GM19328 (cell line): Measurements from ENCODE around the gene PTPRJ.

Source experiments
- ATAC-seq: cut with Tn5 transposase; IDR thresholded peaks from one replicate; pipeline ENCODE4 v1.9.1; 2021; ENCODE audit warnings: mild to moderate bottlenecking, moderate library complexity; ENCODE audit not compliant: unreplicated experiment

PTPRJ gene

DNA sequence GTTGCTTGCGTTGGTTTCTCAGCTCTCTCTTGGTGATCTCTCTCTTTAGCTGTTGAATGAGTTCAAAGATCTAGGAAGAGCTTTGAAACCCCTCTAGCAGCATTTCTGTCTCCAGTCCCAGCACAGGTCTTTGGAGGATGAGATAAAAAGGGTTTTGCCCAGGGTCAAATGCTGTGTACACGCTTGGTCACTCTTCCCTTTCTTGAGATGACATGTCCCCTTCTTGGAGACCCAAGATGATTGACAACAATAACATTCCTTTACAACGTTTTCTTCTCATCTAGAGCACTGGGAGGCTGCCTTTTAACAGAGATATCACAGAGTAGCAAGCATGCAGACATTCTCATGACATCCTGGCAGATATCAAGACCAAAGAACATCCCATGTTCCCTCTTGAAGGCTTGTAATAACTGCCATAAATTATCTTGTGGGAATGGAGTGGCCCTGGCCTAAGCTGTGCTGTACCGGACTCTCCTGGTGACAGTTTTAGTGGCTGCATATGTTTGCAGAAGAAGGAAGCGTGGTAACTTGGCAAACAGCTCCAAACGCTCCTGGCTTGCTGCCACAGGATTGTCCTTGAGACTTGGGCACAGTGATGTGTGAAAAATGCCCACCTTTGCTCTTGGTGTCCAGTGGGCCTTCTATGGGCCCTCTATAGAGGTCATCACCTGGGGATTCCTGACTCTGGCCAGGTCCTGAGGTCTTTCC is 107.8 kb downstream of the PTPRJ start:
- ATAC-seq: no peak

DNA sequence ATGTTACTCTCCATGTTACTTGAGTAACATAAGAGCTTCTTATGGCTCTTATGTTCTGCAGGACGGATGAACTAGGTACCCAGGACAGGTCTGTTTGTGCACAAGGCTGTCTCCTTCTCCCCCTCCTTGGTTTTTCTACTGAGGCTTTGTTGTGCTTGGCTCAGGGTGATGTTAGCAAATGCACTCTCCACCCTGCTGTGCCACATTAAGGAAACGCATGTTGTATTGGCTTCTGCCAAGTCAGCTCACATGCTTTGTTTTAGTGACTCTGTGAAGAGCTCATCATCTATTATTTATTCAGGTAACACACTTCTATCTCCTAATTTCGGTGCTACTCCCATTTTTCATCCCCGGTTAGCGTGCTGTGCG is 108.3 kb downstream of the PTPRJ start:
- ATAC-seq: no peak

DNA sequence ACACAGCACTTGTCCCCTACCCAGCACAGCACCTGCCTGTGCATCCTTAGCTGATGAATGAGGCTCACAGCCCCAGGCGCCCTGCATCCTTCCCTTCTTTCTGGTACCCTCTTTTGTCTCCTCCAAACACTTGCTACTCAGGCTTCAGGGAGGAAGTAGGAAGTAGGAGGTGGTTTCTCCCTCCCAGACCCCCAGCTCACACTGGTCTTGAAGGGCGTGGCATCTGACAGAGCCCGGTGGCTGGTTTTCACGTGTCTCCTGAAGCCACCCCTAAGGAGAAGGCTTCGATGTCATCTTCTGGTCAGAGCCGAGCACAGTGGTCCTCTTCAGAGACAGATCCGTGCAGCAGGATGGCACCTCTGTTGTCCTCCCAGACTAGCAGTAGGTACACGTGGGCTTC is 109.8 kb downstream of the PTPRJ start:
- no peak for ATAC-seq

DNA sequence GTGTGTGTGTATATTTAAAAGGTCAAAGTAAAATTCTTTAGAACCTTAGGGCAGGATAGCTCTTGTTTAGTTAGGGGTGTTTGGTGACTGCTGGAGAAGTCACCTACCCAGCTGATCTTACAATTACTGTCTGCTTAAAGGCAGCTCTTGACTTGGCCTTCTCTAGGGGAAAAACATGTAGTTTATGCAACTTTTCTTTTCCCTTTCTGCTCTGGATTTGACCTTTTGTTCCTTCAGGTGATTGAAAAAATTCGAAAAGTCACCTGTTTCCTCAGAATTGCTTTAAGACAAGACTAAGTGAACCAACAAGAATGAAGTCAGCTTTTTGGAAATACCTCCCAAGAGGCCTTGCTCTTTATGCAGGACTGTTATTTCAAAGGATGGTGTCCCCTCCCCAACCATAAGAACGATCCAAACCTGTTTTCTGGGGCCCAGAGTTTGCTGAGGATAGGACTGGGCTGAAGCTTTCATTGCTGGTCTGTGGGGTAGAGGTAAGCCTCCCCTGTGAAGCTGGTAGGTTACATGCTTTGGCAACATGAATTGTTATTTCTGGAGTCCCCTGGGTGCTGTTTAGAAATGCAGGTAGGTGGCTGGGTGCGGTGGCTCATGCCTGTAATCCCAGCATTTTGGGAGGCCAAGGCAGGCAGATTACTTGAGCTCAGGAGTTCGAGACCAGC is 111.2 kb downstream of the PTPRJ start:
- no peak for ATAC-seq

DNA sequence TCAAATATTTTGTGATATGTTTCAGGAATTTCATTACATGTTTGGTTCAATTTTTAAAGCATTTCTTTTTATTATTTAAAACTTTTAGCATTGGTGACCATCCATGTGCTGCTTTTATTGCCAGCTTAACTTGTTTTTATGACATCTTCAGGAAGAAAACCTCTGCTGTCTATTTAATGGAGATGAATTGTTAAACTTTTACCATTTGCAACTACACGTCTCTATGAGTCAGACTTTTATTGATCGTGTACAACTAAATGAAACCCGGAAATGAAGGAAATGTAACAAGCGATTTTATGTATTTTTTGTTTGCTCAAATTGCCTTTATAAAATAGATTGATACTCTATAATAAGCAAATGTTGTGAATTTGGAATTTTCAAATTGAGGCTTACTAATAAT is 113.0 kb downstream of the PTPRJ start:
- ATAC-seq: no peak

DNA sequence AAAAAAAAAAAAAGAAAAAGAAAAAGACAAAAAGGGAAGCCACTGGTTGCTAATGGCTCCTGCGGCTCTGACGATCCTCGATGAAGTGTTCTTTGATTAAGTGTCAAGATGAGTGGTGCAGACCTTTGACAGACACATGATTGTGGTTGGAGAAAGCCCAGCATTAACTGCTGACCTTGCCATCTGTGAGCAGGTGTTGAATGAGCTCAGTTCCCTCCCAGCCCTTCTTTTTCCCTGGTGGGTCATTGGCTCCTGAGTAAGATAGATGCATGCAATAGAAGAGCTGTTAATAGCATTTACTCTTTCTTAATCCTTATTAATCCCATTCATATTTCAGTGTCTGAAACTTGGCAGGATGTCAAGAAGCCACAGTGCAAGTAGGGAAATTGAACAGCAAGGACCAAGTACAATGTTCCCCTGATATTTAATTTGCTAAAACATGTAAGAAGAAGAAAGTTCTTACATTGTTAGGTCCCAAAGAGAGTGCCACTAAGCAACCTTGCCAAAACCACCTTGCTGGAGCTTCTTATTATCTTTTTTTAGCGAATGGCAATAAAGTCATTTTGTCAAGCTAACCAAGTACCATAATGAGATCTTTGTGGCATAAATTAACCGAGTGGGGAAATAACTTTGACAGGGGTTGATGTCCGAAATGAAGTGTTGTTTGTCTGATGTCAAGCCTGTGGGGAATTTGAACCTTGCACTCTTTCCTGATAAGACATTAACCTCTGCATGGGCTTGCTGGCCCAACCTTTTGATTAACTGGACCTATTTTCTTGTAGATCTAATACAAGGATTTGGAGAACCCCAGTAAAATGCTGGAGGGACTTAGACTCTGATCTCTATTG is 113.7 kb downstream of the PTPRJ start:
- ATAC-seq: no peak

DNA sequence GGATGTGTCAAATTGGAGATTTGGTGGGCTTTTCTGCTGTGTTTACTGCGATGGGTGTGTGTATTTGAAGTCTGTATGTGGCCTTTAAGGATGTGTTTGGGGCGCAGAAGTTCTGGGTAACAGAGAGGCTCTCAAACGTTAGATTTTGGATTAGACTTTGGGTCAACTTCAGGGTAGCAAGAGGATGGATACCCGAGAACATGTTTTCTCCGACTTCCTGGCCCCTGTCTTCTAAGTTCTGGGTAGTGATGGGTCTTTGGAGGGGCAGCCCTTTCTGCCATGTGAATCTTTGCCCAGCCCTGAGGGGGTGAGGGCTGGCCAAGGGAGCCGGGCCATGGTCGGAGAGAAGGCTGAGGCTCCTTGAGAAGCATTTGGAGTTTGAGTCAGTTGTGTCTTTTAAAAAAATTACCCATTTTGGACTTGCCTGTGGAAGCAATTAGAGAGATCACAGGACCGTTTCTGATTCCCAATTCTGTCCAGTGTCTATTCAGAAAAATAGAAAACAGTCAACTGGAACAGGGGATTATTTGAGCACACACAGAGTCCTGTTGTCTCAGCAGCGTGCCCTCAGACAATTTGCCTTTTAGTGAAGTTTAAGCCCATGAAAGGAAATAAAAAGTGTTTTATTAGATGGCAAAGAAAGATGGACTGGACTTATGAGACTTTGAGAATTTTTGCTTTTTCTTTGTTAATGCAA is 114.4 kb downstream of the PTPRJ start:
- ATAC-seq: no peak

DNA sequence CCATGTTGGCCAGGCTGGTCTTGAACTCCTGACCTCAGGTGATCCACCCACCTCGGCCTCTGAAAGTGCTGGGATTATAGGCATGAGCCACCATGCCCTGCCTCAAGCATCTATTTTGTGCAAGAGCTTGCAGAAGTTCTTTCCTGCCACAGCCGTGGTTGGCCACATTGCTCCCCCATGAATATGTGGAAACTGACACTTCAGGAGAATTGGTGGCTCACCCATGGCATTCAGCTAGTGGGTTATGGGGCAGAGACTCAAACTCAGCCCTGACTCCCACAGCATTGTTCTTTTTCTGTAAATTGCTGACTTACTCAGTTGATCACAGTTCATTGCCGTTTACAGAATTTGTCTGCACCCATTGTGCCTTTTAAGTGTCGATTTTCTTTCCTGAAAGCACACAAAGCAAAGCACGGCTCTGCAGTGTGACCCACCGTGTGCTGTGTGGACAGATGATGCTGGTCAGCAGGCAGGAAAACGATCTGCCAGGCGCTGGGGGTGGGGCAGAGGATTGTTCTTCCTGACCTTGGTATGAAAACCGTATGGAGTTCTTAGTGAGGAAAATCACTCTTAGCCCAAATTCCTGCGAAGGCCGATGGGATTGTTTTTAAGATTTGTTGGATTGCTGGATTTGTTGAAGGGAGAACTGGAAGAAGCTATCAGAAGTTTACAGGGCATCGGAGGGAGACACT is 115.6 kb downstream of the PTPRJ start:
- ATAC-seq: no peak

DNA sequence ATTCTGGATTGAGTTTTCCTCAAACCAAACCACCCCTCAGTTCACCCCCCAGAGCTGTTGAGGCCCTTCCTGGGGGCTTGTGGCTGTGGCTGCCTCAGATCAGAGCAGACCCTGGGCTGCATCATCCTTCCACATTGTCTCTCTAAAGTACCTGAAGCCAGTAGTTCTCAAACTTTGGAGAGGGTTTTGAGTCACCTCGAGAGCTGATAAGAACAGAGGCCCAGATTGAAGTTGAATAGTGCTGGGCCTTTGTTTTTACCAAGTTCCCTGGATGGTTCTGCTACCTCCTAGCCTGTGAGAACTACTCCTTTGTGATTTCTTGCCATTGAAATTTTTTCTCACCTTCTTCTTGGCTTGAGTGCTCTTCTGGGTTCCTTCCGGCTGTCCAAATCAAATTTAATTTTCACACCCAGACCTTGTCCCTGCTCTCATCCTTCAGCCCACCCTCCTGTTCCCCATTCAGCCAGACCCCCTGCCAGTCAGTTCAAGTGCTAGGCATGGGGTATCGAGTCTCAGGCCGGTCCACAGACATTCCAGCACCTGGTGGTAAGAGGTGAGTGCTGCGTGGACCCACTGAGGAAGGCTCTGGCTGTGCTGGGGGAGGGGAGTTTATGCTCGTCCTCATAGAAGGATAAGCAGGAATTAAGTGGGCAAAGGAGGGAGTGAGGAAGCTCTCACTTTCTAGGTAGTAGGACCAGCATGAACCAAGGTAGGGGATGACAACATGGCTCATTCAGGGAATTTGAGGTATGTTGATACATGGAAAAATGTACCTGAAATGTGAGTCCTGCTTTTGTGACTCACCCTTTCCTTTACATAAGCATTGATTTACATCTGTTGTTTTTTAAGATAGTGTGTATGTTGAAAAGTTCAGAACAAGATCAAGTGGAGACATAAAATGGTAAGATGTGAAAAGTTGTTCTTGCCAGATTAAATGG is 116.5 kb downstream of the PTPRJ start:
- ATAC-seq: no peak

DNA sequence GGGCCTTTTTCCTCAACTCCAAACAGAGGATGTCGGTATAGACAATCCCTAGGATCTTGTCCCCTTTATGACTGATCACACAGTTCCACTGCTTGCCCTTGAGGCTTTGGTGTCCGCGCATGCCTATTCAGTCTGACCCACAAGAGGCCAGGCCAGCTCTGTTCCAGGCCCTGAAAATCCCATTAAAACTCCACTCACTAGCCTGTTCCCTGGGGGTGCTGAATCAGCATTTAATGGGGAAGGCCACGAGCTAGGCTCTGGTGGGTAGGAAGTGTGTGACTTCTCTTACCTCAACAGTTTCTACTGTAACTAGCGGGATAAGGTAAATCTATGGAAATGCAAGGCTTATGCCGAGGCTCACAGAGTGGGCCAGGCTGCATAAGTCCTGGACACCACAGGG is 117.7 kb downstream of the PTPRJ start:
- ATAC-seq: no peak

DNA sequence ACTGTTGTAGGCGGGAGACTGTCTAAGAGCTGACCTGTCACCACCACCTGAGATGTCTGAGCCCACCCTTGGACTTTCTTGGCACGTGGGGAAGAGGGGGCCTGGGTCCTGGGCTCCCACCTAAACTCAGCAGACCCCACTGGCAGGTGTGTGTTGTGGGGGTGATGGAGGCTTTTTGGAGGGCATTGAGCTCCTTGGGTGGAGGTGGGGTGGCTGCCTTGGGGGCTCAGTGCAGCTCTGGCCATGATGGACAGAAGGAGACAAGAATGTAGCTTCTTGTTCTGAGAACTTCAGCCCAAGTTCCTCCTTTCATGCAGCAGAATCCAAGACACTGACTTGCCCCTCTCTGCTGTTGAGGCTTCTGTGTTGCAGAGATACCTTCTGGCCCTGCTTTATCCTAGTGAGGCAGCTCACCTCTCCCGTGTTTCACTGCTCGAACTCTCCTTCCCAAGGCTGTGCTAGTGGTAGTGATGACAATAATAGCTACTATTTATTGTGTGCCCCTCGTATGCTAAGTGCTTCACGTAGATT is 119.6 kb downstream of the PTPRJ start:
- no peak for ATAC-seq

DNA sequence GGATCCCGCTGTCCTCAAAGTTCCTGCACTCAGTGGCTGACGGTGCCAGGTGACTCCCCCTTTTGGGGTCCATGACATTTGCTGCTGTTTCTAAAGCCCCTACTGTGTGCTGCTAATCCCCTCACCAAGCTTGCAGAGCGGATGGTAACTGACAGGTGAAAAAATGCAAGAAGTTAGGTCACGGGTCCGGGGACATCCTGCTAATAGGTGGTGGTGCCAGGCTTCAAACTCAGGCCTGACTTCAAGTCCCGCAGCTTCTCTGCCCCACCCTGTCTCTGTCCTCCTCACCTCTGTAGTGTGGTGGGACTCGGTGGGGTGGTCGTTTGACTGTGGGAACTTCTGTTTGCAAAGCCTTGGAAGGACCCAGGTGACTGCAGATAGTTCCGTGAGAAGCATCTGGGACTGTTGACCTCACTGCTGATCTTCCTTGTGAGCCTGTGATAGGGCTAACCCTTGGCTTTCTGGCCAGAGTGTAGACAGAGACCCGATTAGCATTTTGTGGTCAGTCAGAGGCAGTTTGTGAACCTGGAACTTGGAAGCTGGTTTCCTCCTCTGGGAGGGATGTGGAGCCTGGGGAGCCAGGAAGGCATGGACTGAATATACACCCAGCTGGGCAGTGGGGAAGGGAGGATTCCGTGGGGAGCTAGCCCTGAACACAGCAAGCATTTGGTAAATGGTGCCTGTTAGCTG is 120.8 kb downstream of the PTPRJ start:
- ATAC-seq: no peak

DNA sequence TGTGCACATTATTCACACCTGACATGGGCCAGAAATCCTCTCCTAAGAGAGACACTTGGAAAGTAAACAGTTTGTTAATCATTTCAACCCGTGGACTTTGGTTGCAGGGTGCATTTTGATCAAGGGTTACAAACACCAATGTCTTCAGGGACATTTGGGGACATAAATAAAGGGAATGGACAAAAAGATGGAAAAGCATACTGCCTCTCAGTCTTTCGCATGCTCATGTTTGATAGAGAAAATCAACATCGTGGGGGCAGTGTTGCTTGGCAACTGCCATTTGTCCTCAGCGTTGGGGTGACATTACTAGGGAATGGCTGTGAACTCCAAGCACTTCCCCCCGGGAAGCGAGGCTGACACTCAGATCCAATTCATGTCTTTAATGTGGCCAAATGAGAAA is 121.6 kb downstream of the PTPRJ start:
- ATAC-seq: no peak

DNA sequence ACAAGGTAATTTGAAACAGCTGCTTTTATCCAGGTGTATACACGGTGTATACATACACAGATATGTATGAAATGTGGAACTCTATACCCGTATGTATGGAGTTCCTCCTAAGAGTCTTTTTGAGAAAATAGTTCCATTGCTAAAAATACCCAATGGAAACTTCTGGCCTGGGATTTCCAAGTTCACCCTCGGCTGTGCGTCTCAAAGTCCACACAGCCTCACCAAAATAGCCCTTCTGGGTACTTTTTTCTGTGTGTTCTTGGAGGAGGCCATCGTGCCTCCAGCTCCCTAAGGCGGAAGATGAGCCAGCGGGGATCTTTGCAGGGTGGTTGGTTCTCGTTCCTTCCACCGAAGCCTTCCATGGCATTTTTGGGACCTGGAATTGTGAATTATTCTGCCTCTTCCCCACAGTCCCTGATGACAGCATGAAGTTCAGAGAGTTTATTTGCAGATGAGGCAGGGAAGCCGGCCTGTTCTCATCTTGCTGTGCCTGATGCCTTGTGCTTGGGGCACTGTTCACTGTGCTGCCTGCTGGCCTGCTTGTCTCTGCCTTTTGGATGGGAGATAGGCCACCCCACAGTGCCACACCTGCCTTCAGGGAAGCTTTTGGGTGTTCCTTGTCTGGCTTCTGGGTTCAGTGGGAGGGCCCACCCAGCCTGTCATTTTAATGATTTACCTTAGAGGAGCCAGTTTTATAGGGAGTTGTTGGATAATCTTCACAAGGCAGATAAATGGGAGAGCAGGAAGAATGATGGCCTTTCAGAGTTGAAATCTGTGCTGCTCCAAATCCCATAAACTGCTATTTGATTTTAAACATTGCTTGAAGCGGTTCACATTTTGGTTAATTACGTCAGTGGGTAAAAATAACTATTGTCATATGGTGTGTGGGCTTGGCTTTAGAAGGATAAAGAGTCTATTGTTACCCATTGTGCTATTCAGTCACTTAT is 123.5 kb downstream of the PTPRJ start:
- no peak for ATAC-seq

DNA sequence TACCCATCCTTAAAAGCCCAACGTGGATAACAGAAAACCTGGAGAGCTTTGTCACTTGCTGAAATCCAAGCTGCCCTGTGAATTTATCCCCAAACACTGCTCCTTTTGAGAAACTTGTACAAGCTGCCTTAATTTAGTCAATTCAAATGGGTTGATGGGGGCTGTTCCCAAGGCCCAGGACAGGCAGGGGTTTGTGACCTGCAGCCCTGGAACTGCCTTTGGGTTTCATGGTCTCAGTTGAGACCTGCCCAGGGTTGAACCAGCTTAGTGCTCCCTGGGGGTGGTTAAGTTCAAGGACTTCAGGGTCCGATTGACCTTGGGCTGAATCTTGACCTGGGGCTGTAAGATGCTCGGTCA is 124.2 kb downstream of the PTPRJ start:
- ATAC-seq: no peak

DNA sequence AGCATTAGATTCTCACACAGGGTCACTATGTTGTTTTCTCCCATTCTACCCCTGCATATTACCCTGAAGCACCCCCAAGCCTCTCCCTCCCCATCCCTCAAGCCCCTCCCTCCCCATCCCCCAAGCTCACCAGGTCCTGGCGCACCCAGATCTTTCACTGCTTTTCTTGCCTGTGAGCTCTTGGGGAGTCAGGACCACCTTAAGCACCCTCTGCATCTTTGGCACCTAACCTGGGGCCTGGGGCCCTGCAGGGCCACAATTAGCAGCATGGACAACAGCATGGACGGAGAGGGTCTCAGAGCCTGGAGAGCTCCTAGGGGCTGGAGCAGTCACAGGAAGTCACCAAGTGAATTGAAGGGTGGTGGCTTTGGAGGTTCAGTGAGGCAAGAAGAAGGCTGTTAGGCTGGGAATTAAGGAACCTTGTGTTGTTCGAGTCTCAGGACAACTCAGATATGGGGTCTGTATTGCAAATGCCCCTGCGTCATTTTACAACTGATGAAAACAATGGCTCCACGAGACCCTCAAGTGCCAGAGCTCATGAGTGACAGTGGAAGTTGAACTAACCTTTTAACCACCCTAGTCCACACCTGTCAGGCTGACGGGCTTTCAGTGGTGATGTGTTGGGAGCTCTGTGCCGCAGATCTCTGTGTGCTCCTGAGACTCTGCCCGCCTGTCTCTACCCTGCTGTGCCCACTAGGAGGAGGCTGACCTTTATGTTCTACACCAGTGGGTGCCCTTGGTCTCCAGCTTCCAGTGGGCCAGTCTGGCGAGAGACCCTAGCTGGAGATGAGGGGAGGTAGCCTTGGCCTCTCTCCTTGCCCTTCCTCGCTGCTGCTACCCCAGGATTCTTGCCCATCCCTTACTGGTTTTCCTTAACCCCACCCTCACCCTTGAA is 125.0 kb downstream of the PTPRJ start:
- ATAC-seq: no peak

DNA sequence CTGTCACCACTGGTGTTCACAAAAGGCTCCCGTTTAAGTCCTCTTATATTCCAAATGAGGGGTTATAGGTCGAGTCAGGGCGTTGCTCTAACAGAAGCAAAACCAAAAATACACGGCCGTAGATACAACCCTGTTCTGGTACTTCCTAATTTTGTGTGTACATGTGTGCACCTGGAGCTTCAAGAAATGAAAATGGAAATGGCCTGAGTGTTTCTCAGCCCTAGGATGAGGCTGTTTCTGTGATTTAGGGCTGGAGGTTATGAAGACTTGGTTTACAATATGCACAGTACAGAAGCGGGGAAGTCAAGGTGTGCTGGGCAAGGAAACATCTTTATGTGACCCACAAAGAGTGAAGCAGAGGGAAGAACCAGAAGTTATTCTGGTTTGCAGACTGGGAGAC is 125.8 kb downstream of the PTPRJ start:
- no peak for ATAC-seq
